K562 treated with DMSO at 1 percent for 48 hours (cell line): ENCODE results near the gene NGB. TPM values are rescaled to one million over a fixed set of nuclear protein-coding genes. Genes with fewer than 3 reads are reported as not detected.

Source experiments
- total RNA-seq: library from RNA; unstranded; fragments of 300-600 nt; gene quantifications from 2 replicates; pipeline ENCODE4 v1.2.3, GENCODE V29; 2022; ENCODE audit warnings: low replicate concordance; ENCODE audit errors: extremely low read depth

Gene NGB, protein sequence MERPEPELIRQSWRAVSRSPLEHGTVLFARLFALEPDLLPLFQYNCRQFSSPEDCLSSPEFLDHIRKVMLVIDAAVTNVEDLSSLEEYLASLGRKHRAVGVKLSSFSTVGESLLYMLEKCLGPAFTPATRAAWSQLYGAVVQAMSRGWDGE
- total RNA-seq, result not detected in 2 replicates

DNA sequence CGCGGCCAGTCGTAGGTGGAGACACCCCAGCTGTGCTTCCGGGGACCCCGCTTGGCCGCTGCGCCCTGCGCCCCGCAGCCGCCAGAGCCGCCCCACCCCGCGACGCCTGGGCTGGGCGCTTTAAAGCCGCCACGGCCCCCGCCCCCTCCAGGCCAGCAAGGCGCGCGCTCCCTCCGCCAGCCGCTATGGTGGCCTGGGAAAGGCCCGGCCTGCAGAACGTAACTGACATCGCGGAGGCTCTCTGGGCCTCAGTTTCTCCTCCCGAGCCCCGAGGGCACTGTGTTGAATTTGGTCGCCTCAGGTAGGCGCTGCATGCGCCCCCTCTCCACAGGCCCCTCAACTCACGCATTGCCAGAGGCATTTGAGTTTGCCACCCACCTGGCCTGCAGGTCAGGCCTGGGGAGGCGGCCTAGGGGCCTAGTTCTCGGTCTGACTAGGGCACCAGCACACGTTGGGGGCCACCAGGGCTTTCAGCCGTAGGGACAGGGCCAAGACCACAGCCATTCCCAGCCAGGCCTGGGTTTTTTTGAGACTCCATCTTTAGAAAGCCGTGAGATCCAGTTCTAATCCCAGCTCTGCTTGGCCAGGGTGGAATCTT, at the start of gene NGB:
TSS of gene NGB (minus strand) at position 94 of the 598 bp plus-strand sequence. CDS start 269 bp downstream, outside the sequence.

DNA sequence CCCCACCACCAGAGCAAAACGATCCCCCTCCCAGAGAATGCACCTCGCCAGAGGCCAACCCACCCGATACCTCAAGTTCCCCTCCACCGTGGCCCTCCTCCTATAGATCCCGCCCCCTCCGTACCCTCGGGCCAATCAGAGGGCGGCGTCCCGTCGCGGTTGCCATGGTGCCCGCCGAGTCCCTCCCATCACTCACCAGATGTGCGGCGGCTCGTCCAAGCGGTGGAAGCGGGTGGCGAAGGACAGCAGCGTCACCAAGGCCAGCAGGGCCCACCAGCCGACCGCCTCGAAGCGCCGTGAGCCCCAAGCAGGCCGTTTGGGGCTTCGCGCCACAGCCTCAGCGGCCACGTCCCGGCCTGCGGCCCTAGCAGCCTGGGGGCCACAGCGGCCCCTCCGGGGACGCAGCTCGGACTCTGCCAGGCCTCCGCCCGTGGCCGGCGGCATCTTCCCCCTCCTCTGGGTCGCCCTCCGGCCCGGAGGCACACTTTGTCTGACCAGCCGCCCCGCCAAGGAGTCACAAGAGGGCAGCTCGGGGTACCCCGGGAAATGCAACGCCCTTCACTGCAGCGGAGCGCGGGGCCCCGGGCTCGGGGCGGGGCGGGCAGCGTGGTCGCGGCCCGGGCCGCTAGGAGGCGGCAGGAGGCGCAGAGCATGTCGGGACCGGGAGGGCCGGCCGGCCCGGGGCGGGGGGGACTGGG, 49.4 kb upstream of the NGB start, which contains the start of gene POMT2:
TSS of gene POMT2 (minus strand) at position 646 of the 698 bp plus-strand sequence. CDS start at position 444, 202 bp downstream.

Other genes with a start within 250 kb of the NGB start
- gene IRF2BPL, start 242.5 kb downstream of the NGB start, total RNA-seq, result not detected in 2 replicates
- gene CIPC, start 172.9 kb downstream of the NGB start, total RNA-seq, result not detected in 2 replicates
- not detected in 2 replicates for gene ZDHHC22, start 129.4 kb downstream of the NGB start, total RNA-seq
- not detected in 2 replicates for gene TMEM63C, start 89.4 kb downstream of the NGB start, total RNA-seq
- not detected in 2 replicates for gene POMT2, start 49.7 kb upstream of the NGB start, total RNA-seq
- gene GSTZ1, start 49.8 kb upstream of the NGB start, total RNA-seq, result not detected in 2 replicates
- gene TMED8, start 105.9 kb upstream of the NGB start, total RNA-seq, result not detected in 2 replicates
- gene SAMD15, start 106.2 kb upstream of the NGB start, total RNA-seq, result not detected in 2 replicates
- not detected in 2 replicates for gene NOXRED1, start 152.3 kb upstream of the NGB start, total RNA-seq
- not detected in 2 replicates for gene VIPAS39, start 186.4 kb upstream of the NGB start, total RNA-seq
- not detected in 2 replicates for gene AHSA1, start 186.9 kb upstream of the NGB start, total RNA-seq
- gene ISM2, start 227.6 kb upstream of the NGB start, total RNA-seq, result not detected in 2 replicates